Measurements from ENCODE around the gene RABGEF1.
"Not testable (repeated sequence)": the region's sequence is repeated elsewhere in the genome, so short reads cannot be mapped to it uniquely, and the experiment has no call there.

Gene RABGEF1

DNA sequence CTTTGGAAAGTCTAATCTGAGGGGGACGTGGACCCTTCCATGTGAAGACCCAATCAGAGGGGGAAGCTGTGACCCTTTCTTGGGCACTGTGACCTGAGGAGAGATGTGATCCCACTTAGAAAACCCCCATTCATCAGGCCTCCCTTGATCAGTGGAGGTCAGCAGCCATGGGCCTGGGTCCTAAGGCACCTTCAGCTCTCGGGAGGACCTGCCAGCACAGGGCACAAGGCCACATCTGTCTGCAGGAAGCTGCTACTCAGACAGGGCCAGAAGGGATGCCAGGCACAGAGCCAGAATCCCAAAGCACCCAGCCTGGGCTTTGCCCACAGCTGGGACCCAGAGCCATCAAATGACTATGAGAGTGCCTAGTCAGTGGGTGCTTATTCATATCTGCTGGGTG, 14.7 kb upstream of the RABGEF1 start:
- Mint-ChIP-seq H3K27ac (no peak overlapping the region), H3K36me3 (no peaks in the 10 kb centered on the region), H3K4me1 (peaks cover 10% of the 10 kb centered on the region), H3K9me3 (peaks cover 12% of the 10 kb centered on the region), H3K4me3 (no peak overlapping the region)
- no peak for ATAC-seq
- no peak for DNase-seq (ENCODE audit: low spot score in 2 of 2)

GRCh38 chr7:66727058-66727457, 13.5 kb upstream of the RABGEF1 start:
- Mint-ChIP-seq H3K4me3 (no peak overlapping the region), H3K4me1 (peaks cover 10% of the 10 kb centered on the region), H3K9me3 (peaks cover 12% of the 10 kb centered on the region), H3K27ac (no peak overlapping the region), H3K36me3 (no peaks in the 10 kb centered on the region)
- ATAC-seq (no peak), DNase-seq (ENCODE audit: low spot score in 2 of 2) (no peak)

- Mint-ChIP-seq H3K9me3 (peaks cover 12% of the 10 kb centered on the region), H3K4me3 (no peak overlapping the region), H3K4me1 (peaks cover 21% of the 10 kb centered on the region), H3K27ac (peak overlapping the region; percentile 63), H3K36me3 (no peaks in the 10 kb centered on the region)
- no peak for ATAC-seq
- no peak for DNase-seq (ENCODE audit: low spot score in 2 of 2)
These were observed 12.0 kb upstream of the RABGEF1 start for GRCh38 chr7:66728571-66728970.

DNA sequence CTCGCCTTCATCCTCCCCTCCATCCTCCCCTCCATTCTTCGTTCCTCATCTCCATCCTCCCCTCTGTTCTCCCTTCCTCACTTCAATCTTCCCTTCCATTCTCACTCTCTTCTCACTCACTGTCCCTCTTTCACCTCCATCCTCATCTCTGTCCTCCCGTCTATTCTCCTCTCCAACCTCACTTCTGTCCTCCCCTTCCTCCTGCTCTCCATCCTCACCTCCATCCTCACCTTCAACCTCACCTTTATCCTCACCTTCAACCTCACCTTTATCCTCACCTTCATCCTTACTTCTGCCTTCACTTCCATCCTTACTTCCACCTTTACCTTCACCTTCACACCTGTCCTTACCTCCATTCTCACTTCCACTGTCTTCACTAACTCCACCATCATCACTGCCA, 11.3 kb upstream of the RABGEF1 start:
- ATAC-seq = no peak
- Mint-ChIP-seq H3K9me3 (peaks cover 9% of the 10 kb centered on the region), H3K4me1 (peaks cover 21% of the 10 kb centered on the region), H3K4me3 (no peak overlapping the region), H3K36me3 (no peaks in the 10 kb centered on the region), H3K27ac (no peak overlapping the region)
- no peak for DNase-seq (ENCODE audit: low spot score in 2 of 2)

DNA sequence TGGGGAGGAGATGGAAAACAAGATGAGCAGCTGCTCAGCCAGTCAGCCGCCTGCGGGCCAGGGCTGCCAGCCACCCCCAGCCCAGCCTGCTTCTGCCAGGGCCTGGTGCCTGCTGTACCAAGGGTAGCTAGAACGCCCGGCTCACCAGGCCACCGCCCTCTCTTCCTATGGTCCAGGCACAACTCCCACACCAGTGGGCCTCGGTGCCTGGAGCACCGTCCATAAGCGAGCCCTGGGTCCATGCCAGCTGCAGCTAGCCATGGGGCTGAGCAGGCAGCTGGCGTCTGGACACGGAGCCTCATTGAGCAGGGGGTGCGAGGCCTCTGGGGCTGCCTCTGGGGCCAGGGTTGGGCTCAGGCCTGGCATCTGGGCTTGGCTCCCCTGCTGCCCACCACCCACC, 8.5 kb upstream of the RABGEF1 start:
- Mint-ChIP-seq H3K4me1 (peaks cover 41% of the 10 kb centered on the region), H3K4me3 (no peak overlapping the region), H3K36me3 (peaks cover 8% of the 10 kb centered on the region), H3K27ac (no peak overlapping the region), H3K9me3 (peaks cover 12% of the 10 kb centered on the region)
- DNase-seq (ENCODE audit: low spot score in 2 of 2) (no peak), ATAC-seq (peak; percentile 34)

GRCh38 chr7:66732439-66732838, 8.1 kb upstream of the RABGEF1 start:
- Mint-ChIP-seq H3K4me3 (no peak overlapping the region), H3K36me3 (peaks cover 13% of the 10 kb centered on the region), H3K4me1 (peaks cover 45% of the 10 kb centered on the region), H3K27ac (peak overlapping the region; percentile 4), H3K9me3 (peaks cover 12% of the 10 kb centered on the region)
- ATAC-seq (no peak), DNase-seq (ENCODE audit: low spot score in 2 of 2) (no peak)

GRCh38 chr7:66734006-66734405, 6.5 kb upstream of the RABGEF1 start:
- no peak for ATAC-seq
- Mint-ChIP-seq H3K9me3 (peaks cover 12% of the 10 kb centered on the region), H3K27ac (no peak overlapping the region), H3K4me3 (no peak overlapping the region), H3K4me1 (peaks cover 37% of the 10 kb centered on the region), H3K36me3 (peaks cover 15% of the 10 kb centered on the region)
- DNase-seq (ENCODE audit: low spot score in 2 of 2) = no peak

DNA sequence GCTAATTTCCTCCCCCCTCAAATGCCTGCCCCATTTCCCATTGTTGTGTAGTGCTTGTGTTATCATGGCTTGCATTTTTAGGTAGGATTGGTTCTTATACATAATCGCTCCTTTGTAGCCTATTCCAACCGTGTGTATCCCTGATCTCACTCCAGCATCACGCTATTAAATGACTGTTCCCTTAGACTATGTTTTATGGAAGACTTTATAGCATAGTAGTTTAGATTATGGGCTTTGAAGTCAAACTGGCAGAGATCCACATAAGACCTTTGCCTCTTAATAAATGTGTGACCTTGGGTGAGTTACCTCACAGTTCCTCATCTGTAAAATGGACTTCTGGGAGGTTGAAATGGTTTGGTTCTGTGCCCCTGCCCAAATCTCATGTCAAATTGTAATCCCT, 5.4 kb upstream of the RABGEF1 start:
- H3K27ac Mint-ChIP-seq = peak overlapping the region; percentile 59
- H3K4me3 Mint-ChIP-seq = no peak overlapping the region

DNA sequence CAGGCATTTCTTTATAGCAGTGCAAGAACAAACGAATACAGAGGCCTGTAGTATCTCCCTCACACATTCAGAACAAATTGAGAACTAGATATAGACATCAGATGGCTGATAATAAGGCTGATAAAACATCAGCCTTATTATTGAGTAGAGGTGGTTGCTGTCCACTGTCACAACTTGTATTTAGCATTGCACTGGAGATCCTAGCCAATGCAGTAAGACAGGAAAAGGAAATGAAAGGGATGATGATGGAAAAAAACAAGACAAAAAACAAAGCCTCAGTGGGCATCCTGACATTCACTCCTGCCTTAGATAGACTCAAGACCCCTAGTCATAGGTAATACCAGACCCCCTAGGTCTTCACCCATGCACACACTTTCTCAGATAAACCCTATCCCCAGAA, 4.7 kb upstream of the RABGEF1 start:
- no peak for DNase-seq (ENCODE audit: low spot score in 2 of 2)
- peaks cover 37% of the 10 kb centered on the region for H3K4me1 Mint-ChIP-seq
- no peak overlapping the region for H3K4me3 Mint-ChIP-seq
- H3K36me3 Mint-ChIP-seq = peaks cover 26% of the 10 kb centered on the region
- peaks cover 12% of the 10 kb centered on the region for H3K9me3 Mint-ChIP-seq
- no peak for ATAC-seq
- peak overlapping the region; percentile 59 for H3K27ac Mint-ChIP-seq

More for the DNA sequence above, 5.4 kb upstream of the RABGEF1 start:
- H3K36me3 Mint-ChIP-seq = peaks cover 19% of the 10 kb centered on the region
- ATAC-seq (no peak), DNase-seq (ENCODE audit: low spot score in 2 of 2) (peak in 1 of 2 donors; percentile 35)
- peaks cover 37% of the 10 kb centered on the region for H3K4me1 Mint-ChIP-seq
- peaks cover 12% of the 10 kb centered on the region for H3K9me3 Mint-ChIP-seq

DNA sequence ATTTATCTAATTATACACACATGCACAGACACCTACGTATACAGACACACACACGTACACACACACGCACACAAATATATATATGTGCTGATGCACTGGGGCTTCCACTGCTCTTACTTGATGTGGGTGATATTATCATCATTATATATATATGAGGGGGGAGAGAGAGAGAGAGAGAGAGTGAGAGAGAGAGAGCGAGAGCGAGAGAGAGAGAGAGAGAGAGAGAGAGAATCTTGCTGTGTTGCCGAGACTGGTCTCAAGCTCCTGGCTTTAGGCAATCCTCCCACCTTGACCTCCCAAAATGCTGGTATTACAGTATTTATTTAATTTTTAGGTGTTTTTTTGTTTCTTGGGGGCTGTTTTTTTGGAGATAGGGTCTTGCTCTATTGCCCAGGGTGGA, 3.6 kb upstream of the RABGEF1 start:
- Mint-ChIP-seq H3K9me3 (peaks cover 12% of the 10 kb centered on the region), H3K4me1 (peaks cover 37% of the 10 kb centered on the region), H3K27ac (no peak overlapping the region), H3K36me3 (peaks cover 35% of the 10 kb centered on the region), H3K4me3 (no peak overlapping the region)
- ATAC-seq (no peak), DNase-seq (ENCODE audit: low spot score in 2 of 2) (peak in 1 of 2 donors; percentile 1)

DNA sequence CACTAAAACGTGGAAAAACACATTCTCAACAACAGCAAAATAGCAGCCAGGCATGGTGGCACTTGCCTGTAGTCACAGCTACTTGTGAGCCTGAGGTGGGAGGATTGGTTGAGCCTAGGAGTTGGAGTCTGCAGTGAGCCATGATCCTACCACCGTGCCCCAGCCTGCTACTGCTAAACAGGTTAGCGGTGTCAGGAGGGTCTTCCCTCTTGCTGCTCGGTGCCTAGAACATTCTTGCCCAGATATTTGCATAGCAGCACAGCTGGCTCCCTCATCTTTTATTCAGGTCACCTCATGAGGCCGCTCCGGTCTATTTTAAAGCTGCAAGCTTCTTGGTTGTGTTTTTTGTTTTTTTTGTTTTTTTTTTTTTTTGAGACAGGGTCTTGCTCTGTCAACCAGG, 2.9 kb upstream of the RABGEF1 start:
- ATAC-seq = no peak
- no peak for DNase-seq (ENCODE audit: low spot score in 2 of 2)
- Mint-ChIP-seq H3K4me3 (no peak overlapping the region), H3K9me3 (peaks cover 12% of the 10 kb centered on the region), H3K4me1 (peaks cover 41% of the 10 kb centered on the region), H3K36me3 (peaks cover 37% of the 10 kb centered on the region), H3K27ac (no peak overlapping the region)

- Mint-ChIP-seq H3K4me1 (peaks cover 37% of the 10 kb centered on the region), H3K9me3 (peaks cover 12% of the 10 kb centered on the region), H3K4me3 (peak overlapping the region; percentile 94), H3K27ac (peak overlapping the region; percentile 97), H3K36me3 (peaks cover 48% of the 10 kb centered on the region)
- no peak for ATAC-seq
- no peak for DNase-seq (ENCODE audit: low spot score in 2 of 2)
These were observed 1.1 kb upstream of the RABGEF1 start for GRCh38 chr7:66739477-66739876.

- H3K36me3 Mint-ChIP-seq = peaks cover 50% of the 10 kb centered on the region
- peaks cover 12% of the 10 kb centered on the region for H3K9me3 Mint-ChIP-seq
- peak overlapping the region; percentile 97 for H3K27ac Mint-ChIP-seq
- no peak for DNase-seq (ENCODE audit: low spot score in 2 of 2)
- H3K4me3 Mint-ChIP-seq = peak overlapping the region; percentile 94
- ATAC-seq = no peak
- peaks cover 37% of the 10 kb centered on the region for H3K4me1 Mint-ChIP-seq
These were observed 606 bp upstream of the RABGEF1 start for GRCh38 chr7:66739953-66740301.

GRCh38 chr7:66740980-66741709, 612 bp downstream of the RABGEF1 start:
- not testable (repeated sequence) for H3K9me3 Mint-ChIP-seq
- peaks cover 55% of the 10 kb centered on the region for H3K36me3 Mint-ChIP-seq
- peak; percentile 30 to 77 for DNase-seq (ENCODE audit: low spot score in 2 of 2)
- H3K27ac Mint-ChIP-seq = peak overlapping the region; percentile 97
- ATAC-seq = peak; percentile 47
- peaks cover 25% of the 10 kb centered on the region for H3K4me1 Mint-ChIP-seq
- H3K4me3 Mint-ChIP-seq = peak overlapping the region; percentile 94

DNA sequence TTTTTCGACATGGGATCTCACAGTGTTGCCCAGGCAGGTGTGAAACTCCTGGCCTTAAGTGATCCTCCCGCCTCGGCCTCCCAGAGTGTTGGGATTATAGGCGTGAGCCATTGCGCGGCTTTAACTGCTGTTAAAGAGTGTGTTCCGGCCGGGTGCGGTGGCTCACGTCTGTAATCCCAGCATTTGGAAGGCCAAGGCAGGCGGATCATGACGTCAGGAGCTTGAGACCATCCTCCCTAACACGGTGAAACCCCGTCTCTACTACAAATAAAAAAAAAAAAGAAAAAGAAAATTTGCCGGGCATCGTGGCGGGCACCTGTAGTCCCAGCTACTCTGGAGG, 1.1 kb downstream of the RABGEF1 start:
- Mint-ChIP-seq H3K36me3 (peaks cover 60% of the 10 kb centered on the region), H3K4me1 (peaks cover 20% of the 10 kb centered on the region), H3K4me3 (peak overlapping the region; percentile 94), H3K9me3 (no peaks in the 10 kb centered on the region), H3K27ac (peak overlapping the region; percentile 97)
- DNase-seq (ENCODE audit: low spot score in 2 of 2) = no peak
- no peak for ATAC-seq

- not testable (repeated sequence) for H3K9me3 Mint-ChIP-seq; DNase-seq (ENCODE audit: low spot score in 2 of 2); ATAC-seq
- peaks cover 60% of the 10 kb centered on the region for H3K36me3 Mint-ChIP-seq
- peak overlapping the region; percentile 94 for H3K4me3 Mint-ChIP-seq
- peak overlapping the region; percentile 75 for H3K27ac Mint-ChIP-seq
- peaks cover 14% of the 10 kb centered on the region for H3K4me1 Mint-ChIP-seq
These were observed 1.8 kb downstream of the RABGEF1 start for GRCh38 chr7:66742298-66742697.

Measured in stimulated activated effector memory CD8-positive, alpha-beta T cell treated with anti-CD3 and anti-CD28 coated beads, Interleukin-12 subunit alpha, Interleukin-12 subunit beta, amount 100 ng/mL, for 72 hours (primary cell).